Measurements from ENCODE around the gene EOMES.

Gene EOMES

GRCh38 chr3:27677565-27677964, 44.6 kb downstream of the EOMES start:
- DNase-seq = no peak
- Mint-ChIP-seq H3K27me3 (ENCODE audit: low read depth, poor library complexity) (no peaks in the 10 kb centered on the region), H3K4me1 (peaks cover 20% of the 10 kb centered on the region), H3K36me3 (ENCODE audit: low read depth) (no peaks in the 10 kb centered on the region), H3K4me3 (no peak overlapping the region), H3K9me3 (no peaks in the 10 kb centered on the region), H3K27ac (no peak overlapping the region)
- no peak for TF ChIP-seq CTCF (IDR thresholded peaks at IDR 0.05)

GRCh38 chr3:27675287-27675686, 46.8 kb downstream of the EOMES start:
- H3K27me3 Mint-ChIP-seq (ENCODE audit: low read depth, poor library complexity) = no peaks in the 10 kb centered on the region
- H3K36me3 Mint-ChIP-seq (ENCODE audit: low read depth) = no peaks in the 10 kb centered on the region
- H3K4me1 Mint-ChIP-seq = peaks cover 15% of the 10 kb centered on the region
- no peak for TF ChIP-seq CTCF (IDR thresholded peaks at IDR 0.05)
- no peaks in the 10 kb centered on the region for H3K9me3 Mint-ChIP-seq
- H3K4me3 Mint-ChIP-seq = no peak overlapping the region
- no peak for DNase-seq
- no peak overlapping the region for H3K27ac Mint-ChIP-seq

GRCh38 chr3:27673701-27674100, 48.4 kb downstream of the EOMES start:
- no peaks in the 10 kb centered on the region for H3K36me3 Mint-ChIP-seq (ENCODE audit: low read depth)
- H3K4me3 Mint-ChIP-seq = no peak overlapping the region
- H3K4me1 Mint-ChIP-seq = peaks cover 18% of the 10 kb centered on the region
- no peaks in the 10 kb centered on the region for H3K27me3 Mint-ChIP-seq (ENCODE audit: low read depth, poor library complexity)
- DNase-seq = no peak
- H3K9me3 Mint-ChIP-seq = no peaks in the 10 kb centered on the region
- TF ChIP-seq CTCF (IDR thresholded peaks at IDR 0.05) = no peak
- H3K27ac Mint-ChIP-seq = peak overlapping the region; percentile 86

GRCh38 chr3:27671101-27671500, 51.0 kb downstream of the EOMES start:
- Mint-ChIP-seq H3K27me3 (ENCODE audit: low read depth, poor library complexity) (peaks cover 4% of the 10 kb centered on the region), H3K9me3 (no peaks in the 10 kb centered on the region), H3K27ac (no peak overlapping the region), H3K4me3 (no peak overlapping the region), H3K4me1 (peaks cover 23% of the 10 kb centered on the region), H3K36me3 (ENCODE audit: low read depth) (no peaks in the 10 kb centered on the region)
- DNase-seq = no peak
- TF ChIP-seq CTCF (IDR thresholded peaks at IDR 0.05) = no peak

GRCh38 chr3:27670619-27671018, 51.5 kb downstream of the EOMES start:
- H3K9me3 Mint-ChIP-seq = no peaks in the 10 kb centered on the region
- no peaks in the 10 kb centered on the region for H3K36me3 Mint-ChIP-seq (ENCODE audit: low read depth)
- peaks cover 23% of the 10 kb centered on the region for H3K4me1 Mint-ChIP-seq
- no peak for TF ChIP-seq CTCF (IDR thresholded peaks at IDR 0.05)
- DNase-seq = no peak
- H3K4me3 Mint-ChIP-seq = no peak overlapping the region
- H3K27ac Mint-ChIP-seq = no peak overlapping the region
- H3K27me3 Mint-ChIP-seq (ENCODE audit: low read depth, poor library complexity) = peaks cover 4% of the 10 kb centered on the region

GRCh38 chr3:27669591-27669990, 52.5 kb downstream of the EOMES start:
- Mint-ChIP-seq H3K4me3 (no peak overlapping the region), H3K36me3 (ENCODE audit: low read depth) (no peaks in the 10 kb centered on the region), H3K27ac (no peak overlapping the region), H3K9me3 (no peaks in the 10 kb centered on the region), H3K27me3 (ENCODE audit: low read depth, poor library complexity) (peaks cover 4% of the 10 kb centered on the region), H3K4me1 (peaks cover 23% of the 10 kb centered on the region)
- no peak for DNase-seq
- no peak for TF ChIP-seq CTCF (IDR thresholded peaks at IDR 0.05)

Measured in nephron progenitor cell (in vitro differentiated cells).